ENCODE data around the gene RASAL1.

DNA sequence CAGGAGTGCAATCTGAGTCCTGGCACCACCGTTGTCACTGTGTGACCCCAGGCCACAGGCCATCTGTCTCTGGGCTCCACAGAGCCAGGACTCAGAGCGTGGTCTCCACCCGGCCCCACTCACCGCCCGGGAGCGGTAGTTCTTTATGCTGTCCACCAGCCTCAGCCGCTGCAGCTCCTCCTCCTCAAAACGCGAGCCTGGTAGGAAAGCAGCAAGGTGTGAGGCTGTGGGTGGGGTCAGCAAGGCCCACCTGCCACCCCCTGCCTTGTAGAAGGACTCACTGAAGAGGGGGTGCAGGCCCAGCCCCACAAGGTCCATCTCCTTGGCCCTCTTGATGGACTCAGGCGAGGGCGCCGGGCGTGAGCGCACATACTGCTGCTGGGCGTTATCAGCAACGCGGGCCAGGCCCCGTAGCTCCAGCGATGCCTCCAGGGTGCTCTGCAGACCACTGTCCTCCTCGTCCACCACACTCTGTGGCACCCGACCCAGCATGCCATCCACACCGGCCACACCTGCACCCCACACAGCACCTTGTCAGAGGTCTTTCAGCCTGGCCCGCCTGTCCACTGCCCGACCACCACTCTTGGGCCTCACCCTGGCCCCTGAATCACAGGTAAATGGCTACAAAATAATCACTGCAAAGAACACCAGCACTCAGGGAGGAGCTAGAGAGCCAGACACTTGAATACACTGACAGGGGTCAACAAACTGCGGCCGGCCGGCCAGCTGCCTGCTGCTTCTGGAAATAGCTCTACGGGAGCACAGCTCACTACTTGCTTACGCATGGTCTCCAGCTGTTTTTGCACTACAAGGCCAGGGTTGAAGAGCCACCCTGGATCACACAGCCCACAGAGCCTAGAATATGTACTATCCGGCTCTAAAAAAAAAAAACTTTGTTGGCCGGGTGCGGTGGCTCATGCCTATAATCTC lies 30.2 kb upstream of the RASAL1 start:
- TF ChIP-seq NFIC (IDR thresholded peaks at IDR 0.05) (no peak), MAX (IDR thresholded peaks at IDR 0.05) (no peak), RAD21 (IDR thresholded peaks at IDR 0.05; ENCODE audit: low read depth) (no peak), CEBPB (IDR thresholded peaks at IDR 0.05) (no peak), EP300 (IDR thresholded peaks at IDR 0.05; ENCODE audit: borderline replicate concordance) (no peak), TCF12 (IDR thresholded peaks at IDR 0.05; ENCODE audit: low read depth) (no peak)

All from Ishikawa (cell line).